ENCODE data around the gene MCRIP2. TPM values are rescaled to one million over a fixed set of nuclear protein-coding genes. Genes with fewer than 3 reads are reported as not detected.
"Not testable (repeated sequence)": the region's sequence is repeated elsewhere in the genome, so short reads cannot be mapped to it uniquely, and the experiment has no call there.

Gene MCRIP2
- total RNA-seq, 4 donors from 2014 or later, result 17.3 to 35.6 (median 28.1) TPM

GRCh38 chr16:593807-594206 is 47.8 kb upstream of the MCRIP2 start:
- 50 to 61% methylated on average over 2 to 12 of the region's 16 CpGs for WGBS, 2 donors
- TF ChIP-seq CTCF (IDR thresholded peaks at IDR 0.05) (peak in 1 of 6 experiments; percentile 35), POLR2A (IDR thresholded peaks at IDR 0.05) (no peak)
- peaks cover 47 to 66% (median 52%) of the 10 kb centered on the region in 3 donors for H3K4me1 ChIP-seq
- peaks cover 0 to 20% (median 0%) of the 10 kb centered on the region in 3 donors for H3K36me3 ChIP-seq
- no peaks in the 10 kb centered on the region for H3K27me3 ChIP-seq
- peak overlapping the region; percentile 69 to 95 (median 79) for H3K27ac ChIP-seq
- no peak for DNase-seq
- intact Hi-C loops (cut with DNase I), result no loop called here
- H3K9me3 ChIP-seq, result no peaks in the 10 kb centered on the region
- peak overlapping the region in 2 of 4 donors; percentile 15 to 92 for H3K4me3 ChIP-seq

- H3K9me3 ChIP-seq, result no peaks in the 10 kb centered on the region
- DNase-seq, result no peak
- H3K4me1 ChIP-seq, result peaks cover 47 to 66% (median 52%) of the 10 kb centered on the region in 3 donors
- H3K36me3 ChIP-seq, result peaks cover 0 to 30% (median 0%) of the 10 kb centered on the region in 3 donors
- no peaks in the 10 kb centered on the region for H3K27me3 ChIP-seq
- H3K4me3 ChIP-seq, result no peak overlapping the region
- TF ChIP-seq CTCF (IDR thresholded peaks at IDR 0.05) (no peak), POLR2A (IDR thresholded peaks at IDR 0.05) (no peak)
- intact Hi-C loops (cut with DNase I), result no loop called here
- 84 to 94% methylated on average over 4 to 14 of the region's 18 CpGs for WGBS, 2 donors
- H3K27ac ChIP-seq, result no peak overlapping the region
Observed at GRCh38 chr16:595094-595528, 46.5 kb upstream of the MCRIP2 start.

- no peak for DNase-seq
- TF ChIP-seq POLR2A (IDR thresholded peaks at IDR 0.05) (no peak), CTCF (IDR thresholded peaks at IDR 0.05) (no peak)
- no peaks in the 10 kb centered on the region for H3K9me3 ChIP-seq
- H3K4me1 ChIP-seq, result peaks cover 38 to 57% (median 45%) of the 10 kb centered on the region in 3 donors
- intact Hi-C loops (cut with DNase I), result no loop called here
- H3K27me3 ChIP-seq, result no peaks in the 10 kb centered on the region
- H3K36me3 ChIP-seq, result peaks cover 0 to 40% (median 0%) of the 10 kb centered on the region in 3 donors
- WGBS, 2 donors, result 71 to 73% methylated on average over 16 to 18 of the region's 34 CpGs
- no peak overlapping the region for H3K4me3 ChIP-seq
- no peak overlapping the region for H3K27ac ChIP-seq
Observed at GRCh38 chr16:595942-596735, 45.5 kb upstream of the MCRIP2 start.

- WGBS, 2 donors, result 91 to 96% methylated on average over 12 of the region's 12 CpGs
- no peaks in the 10 kb centered on the region for H3K27me3 ChIP-seq
Observed at GRCh38 chr16:596736-597060, 44.9 kb upstream of the MCRIP2 start.

DNA sequence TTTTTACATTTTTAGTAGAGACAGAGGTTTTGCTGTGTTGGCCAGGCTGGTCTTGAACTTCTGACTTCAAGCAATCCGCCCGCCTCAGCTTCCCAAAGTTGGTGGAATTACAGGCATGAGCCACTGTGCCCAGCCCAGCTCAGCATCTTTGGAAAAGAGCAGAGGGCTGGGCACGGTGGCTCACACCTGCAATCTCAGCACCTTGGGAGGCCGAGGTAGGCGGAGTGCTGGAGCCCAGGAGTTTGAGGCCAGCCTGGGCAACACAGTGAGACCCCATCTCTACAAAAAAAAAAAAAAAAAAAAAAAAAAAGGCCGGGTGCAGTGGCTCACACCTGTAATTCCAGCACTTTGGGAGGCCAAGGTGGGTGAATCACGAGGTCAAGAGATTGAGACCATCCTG is 44.0 kb upstream of the MCRIP2 start:
- H3K27ac ChIP-seq; H3K27me3 ChIP-seq; H3K9me3 ChIP-seq; H3K4me3 ChIP-seq; intact Hi-C loops (cut with DNase I); DNase-seq: not testable (repeated sequence)
- Histone ChIP-seq H3K4me1 (peaks cover 26 to 42% (median 32%) of the 10 kb centered on the region in 3 donors), H3K36me3 (peaks cover 0 to 52% (median 0%) of the 10 kb centered on the region in 3 donors)
- 93% methylated on average over 5 of the region's 7 CpGs; no CpG with 5 or more reads in 1 of the 2 donors for WGBS, 2 donors

More at GRCh38 chr16:596736-597060, 44.9 kb upstream of the MCRIP2 start:
- TF ChIP-seq POLR2A (IDR thresholded peaks at IDR 0.05) (no peak), CTCF (IDR thresholded peaks at IDR 0.05) (no peak)
- Histone ChIP-seq H3K4me1 (peaks cover 34 to 52% (median 40%) of the 10 kb centered on the region in 3 donors), H3K27ac (no peak overlapping the region), H3K4me3 (no peak overlapping the region), H3K36me3 (peaks cover 0 to 45% (median 0%) of the 10 kb centered on the region in 3 donors), H3K9me3 (no peaks in the 10 kb centered on the region)
- DNase-seq, result no peak
- intact Hi-C loops (cut with DNase I), result no loop called here

Measured in esophagus squamous epithelium (tissue), 5 donors.